ENCODE measurements around the gene TLE5. TPM values are rescaled to one million over a fixed set of nuclear protein-coding genes. Genes with fewer than 3 reads are reported as not detected.

The TLE5 gene
- total RNA-seq, 1 donor from 2014 or later = 302 TPM

- TF ChIP-seq CTCF (conservative IDR thresholded peaks at IDR 0.05) = no peak
- no peak overlapping the region for H3K4me3 Mint-ChIP-seq
- no peak overlapping the region for H3K27ac Mint-ChIP-seq
- DNase-seq (ENCODE audit: extremely low spot score, unreplicated experiment) = no peak
- H3K36me3 Mint-ChIP-seq = no peaks in the 10 kb centered on the region
- H3K4me1 Mint-ChIP-seq (ENCODE audit: unreplicated experiment) = no peaks in the 10 kb centered on the region
- no peaks in the 10 kb centered on the region for H3K27me3 Mint-ChIP-seq
- H3K9me3 Mint-ChIP-seq = no peaks in the 10 kb centered on the region
Measured at GRCh38 chr19:3003046-3003445, 59.2 kb downstream of the TLE5 start.

Other genes starting within 250 kb of the TLE5 start
- gene ZNF554, start 242.6 kb downstream of the TLE5 start, total RNA-seq (ENCODE audit: low replicate concordance) = 8.1 and 9.4 TPM in 2 replicates
- 6.8 and 9.7 TPM in 2 replicates for gene ZNF555, start 221.0 kb downstream of the TLE5 start, total RNA-seq (ENCODE audit: low replicate concordance)
- gene ZNF556, start 195.2 kb downstream of the TLE5 start, total RNA-seq (ENCODE audit: low replicate concordance) = not detected in 2 replicates
- gene ZNF57, start 161.6 kb downstream of the TLE5 start, total RNA-seq (ENCODE audit: low replicate concordance) = 5.9 and 7.5 TPM in 2 replicates
- 4.0 and 5.8 TPM in 2 replicates for gene ZNF77, start 117.5 kb downstream of the TLE5 start, total RNA-seq (ENCODE audit: low replicate concordance)
- 3.8 TPM in 2 replicates for gene TLE6, start 84.9 kb downstream of the TLE5 start, total RNA-seq (ENCODE audit: low replicate concordance)
- 37.7 and 52.8 TPM in 2 replicates for gene TLE2, start 33.2 kb downstream of the TLE5 start, total RNA-seq (ENCODE audit: low replicate concordance)
- 46.9 and 62.0 TPM in 2 replicates for gene GNA11, start 31.9 kb upstream of the TLE5 start, total RNA-seq (ENCODE audit: low replicate concordance)
- gene GNA15, start 73.5 kb upstream of the TLE5 start, total RNA-seq (ENCODE audit: low replicate concordance) = 1.6 and 3.9 TPM in 2 replicates
- gene S1PR4, start 116.3 kb upstream of the TLE5 start, total RNA-seq (ENCODE audit: low replicate concordance) = not detected in 2 replicates
- gene NCLN, start 123.4 kb upstream of the TLE5 start, total RNA-seq (ENCODE audit: low replicate concordance) = 63.9 and 65.8 TPM in 2 replicates
- 0.50 and 2.6 TPM in 2 replicates for gene CELF5, start 162.2 kb upstream of the TLE5 start, total RNA-seq (ENCODE audit: low replicate concordance)

All from type B pancreatic cell (in vitro differentiated cells).